Epithelial cell of esophagus (primary cell): ENCODE data around the gene NDST3.

Experiments
- DNase-seq: peaks from one replicate; pipeline ENCODE4 v3.0.0; 2010; ENCODE audit warnings: low read depth
- H3K4me3 ChIP-seq: 2 replicates; pipeline ENCODE4 v1.5.1; 2011; ENCODE audit warnings: mild to moderate bottlenecking, low read length, control low read depth
- TF ChIP-seq, protein P1 (sequence below): IDR thresholded peaks from 2 replicates; pipeline ENCODE4 v1.5.1; 2011; ENCODE audit warnings: low read depth, mild to moderate bottlenecking, low read length, control low read depth, inconsistent platforms; ENCODE audit not compliant: insufficient read depth; ENCODE audit errors: missing control alignments

Gene NDST3

DNA sequence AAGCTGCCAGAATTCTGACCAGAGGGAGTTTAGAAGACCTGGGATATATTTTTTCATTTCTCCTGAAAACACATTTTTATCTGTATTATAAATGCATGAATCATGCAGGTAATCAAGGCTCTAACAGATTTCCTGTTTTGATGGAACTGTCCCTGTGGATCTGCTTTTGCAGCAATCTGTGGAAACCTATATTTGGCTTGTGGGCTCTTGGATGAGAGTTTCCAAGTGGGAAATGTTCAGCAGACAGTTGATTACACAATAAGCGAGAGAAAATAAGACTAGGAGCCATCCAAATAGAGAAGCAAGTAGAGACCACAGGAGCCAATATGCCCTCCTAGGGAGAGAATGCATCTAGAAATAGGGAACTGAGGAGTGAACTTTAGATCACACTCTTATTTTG lies 105.0 kb downstream of the NDST3 start:
- no peak for DNase-seq
- TF ChIP-seq, protein P1, sequence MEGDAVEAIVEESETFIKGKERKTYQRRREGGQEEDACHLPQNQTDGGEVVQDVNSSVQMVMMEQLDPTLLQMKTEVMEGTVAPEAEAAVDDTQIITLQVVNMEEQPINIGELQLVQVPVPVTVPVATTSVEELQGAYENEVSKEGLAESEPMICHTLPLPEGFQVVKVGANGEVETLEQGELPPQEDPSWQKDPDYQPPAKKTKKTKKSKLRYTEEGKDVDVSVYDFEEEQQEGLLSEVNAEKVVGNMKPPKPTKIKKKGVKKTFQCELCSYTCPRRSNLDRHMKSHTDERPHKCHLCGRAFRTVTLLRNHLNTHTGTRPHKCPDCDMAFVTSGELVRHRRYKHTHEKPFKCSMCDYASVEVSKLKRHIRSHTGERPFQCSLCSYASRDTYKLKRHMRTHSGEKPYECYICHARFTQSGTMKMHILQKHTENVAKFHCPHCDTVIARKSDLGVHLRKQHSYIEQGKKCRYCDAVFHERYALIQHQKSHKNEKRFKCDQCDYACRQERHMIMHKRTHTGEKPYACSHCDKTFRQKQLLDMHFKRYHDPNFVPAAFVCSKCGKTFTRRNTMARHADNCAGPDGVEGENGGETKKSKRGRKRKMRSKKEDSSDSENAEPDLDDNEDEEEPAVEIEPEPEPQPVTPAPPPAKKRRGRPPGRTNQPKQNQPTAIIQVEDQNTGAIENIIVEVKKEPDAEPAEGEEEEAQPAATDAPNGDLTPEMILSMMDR = no peak
- H3K4me3 ChIP-seq = no peak overlapping the region

DNA sequence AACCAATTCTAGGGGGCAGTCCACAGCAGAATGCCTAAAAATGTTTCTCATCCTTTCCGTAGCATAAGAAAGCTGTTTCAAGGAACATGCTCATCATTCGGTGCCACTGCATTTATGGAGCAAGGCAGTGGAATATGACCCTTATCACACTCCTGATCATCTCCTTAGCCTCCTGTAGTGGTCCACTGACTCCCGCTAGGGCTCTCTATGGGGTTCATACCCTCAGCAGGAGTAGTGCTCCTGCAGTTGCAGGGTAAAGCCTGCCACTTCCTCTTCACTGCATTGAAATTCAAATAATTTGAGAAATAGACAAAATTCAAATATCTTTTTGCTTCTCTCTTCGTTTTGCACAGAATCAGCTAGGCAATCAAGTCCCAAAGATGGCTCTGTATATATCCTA lies 107.0 kb downstream of the NDST3 start:
- no peak overlapping the region for H3K4me3 ChIP-seq
- DNase-seq = no peak
- TF ChIP-seq, protein P1 = no peak

DNA sequence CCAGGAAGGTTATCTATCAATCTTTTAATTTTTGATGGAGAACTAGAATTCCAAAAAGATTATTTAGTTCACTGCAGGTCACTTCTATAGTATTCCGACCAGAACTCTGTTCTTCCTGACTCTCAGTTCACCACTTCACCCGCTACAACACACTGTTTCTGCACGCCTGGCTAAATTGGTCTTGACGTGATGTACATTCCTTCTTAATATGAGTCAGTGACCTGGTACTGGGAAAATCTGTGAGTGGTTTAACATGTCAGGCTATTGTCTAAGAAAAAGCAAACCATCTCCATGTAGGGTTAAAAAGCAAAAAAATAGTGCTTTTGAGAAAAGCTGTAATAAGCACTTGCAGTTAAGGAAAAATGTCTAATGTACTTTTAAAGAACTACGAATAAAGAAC lies 120.4 kb downstream of the NDST3 start:
- no peak overlapping the region for H3K4me3 ChIP-seq
- DNase-seq = peak; percentile 37
- TF ChIP-seq, protein P1 = no peak

DNA sequence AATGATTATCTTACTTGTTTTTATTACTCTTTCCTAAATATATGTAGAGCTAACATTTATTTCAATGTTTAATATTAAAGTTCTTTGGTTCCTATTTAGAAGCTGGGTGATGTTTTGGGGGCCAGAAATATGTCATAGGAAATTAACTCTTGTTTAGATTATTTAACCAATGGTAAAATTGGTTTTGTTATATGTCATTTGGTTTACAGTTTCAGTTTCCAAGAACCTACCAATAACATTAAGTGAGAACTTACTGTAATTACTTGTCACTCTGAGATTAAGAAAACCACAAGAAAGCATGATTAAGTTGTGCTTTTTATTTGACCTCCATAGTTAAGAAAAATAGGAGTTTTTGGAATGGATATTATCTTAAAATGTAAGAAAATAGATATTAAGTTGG lies 121.2 kb downstream of the NDST3 start:
- TF ChIP-seq, protein P1 = no peak
- no peak for DNase-seq
- H3K4me3 ChIP-seq = no peak overlapping the region

DNA sequence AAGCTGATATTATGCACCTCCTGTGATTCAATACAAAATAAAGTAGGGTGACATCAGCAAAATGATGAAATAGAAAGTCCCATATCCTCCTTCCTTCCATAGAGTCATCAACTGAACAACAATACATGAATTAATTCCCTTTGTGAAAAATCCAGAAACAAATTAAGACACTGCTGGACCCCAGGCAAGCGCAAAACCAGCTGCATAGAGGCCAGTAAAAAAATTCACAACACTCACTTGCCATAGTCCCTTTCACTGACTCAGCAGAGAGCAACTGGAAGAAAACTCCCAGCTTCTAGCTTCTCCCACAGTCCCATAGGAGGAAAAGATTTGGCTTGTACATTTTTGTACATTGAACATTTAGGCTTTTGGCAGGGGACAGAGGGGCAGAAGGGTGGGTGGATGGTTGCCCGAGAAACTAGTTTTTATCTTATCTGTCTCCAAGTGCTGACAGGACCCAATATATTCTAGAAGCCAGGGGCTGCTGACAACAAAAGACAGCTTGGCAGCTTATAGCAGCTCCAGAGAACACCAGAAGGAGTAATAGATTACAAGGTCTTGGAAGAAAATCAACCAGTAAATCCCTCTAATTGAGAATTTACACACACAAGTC lies 124.6 kb downstream of the NDST3 start:
- no peak overlapping the region for H3K4me3 ChIP-seq
- DNase-seq = peak; percentile 6
- TF ChIP-seq, protein P1 = no peak

DNA sequence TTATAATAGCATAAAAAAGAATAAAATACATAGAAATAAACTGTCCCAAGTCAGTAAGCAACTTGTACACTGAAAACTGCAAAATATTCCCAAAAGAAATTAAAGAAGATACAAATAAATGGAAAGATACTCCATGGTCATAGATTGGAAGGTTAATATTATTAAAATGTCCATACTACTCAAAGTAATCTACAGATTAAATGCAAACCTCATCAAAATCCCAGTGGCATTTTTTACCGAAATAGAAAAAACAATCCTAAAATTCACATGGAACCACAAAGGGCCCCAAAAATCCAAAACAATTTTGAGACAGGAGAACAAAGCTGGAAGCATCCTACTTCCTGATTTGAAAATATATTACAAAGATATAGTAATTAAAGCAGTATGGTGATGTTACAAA lies 133.0 kb downstream of the NDST3 start:
- TF ChIP-seq, protein P1 = no peak
- no peak for DNase-seq
- no peak overlapping the region for H3K4me3 ChIP-seq

DNA sequence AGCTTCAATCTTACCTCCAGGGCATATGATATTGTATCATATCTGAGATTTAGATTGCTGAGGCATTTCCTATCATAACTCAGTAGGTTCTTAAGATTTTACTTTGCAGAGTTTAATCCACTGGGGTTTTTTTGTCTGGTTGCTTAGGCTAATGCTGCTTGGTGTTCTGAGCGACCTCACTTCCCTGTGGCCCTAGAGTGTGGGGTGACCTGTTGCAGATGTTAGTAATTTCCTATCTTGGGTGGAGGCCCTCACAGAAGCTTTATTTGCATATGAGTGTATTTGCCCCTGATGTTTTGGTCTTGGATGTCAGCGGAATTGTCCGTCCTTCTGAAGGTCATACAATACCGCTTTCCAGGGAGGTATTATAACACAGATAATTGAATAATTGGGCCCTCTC lies 137.1 kb downstream of the NDST3 start:
- no peak for DNase-seq
- H3K4me3 ChIP-seq = no peak overlapping the region
- TF ChIP-seq, protein P1 = no peak
